ENCODE data around the gene SRRT.
A peak's percentile ranks its signal among the peaks of the same experiment; 100 is the strongest.

Gene SRRT

GRCh38 chr7:100887516-100888290, 12.8 kb downstream of the SRRT start:
- H3K4me3 ChIP-seq (ENCODE audit: control insufficient read depth, low read depth, low read length): no peak overlapping the region
- TF ChIP-seq CTCF (conservative IDR thresholded peaks at IDR 0.05; ENCODE audit: control insufficient read depth, insufficient read depth, low read depth, low read length): no peak
- no peak for DNase-seq (ENCODE audit: low read depth)

- no peak for TF ChIP-seq CTCF (conservative IDR thresholded peaks at IDR 0.05; ENCODE audit: control insufficient read depth, insufficient read depth, low read depth, low read length)
- no peak for DNase-seq (ENCODE audit: low read depth)
- peak overlapping the region; percentile 55 for H3K4me3 ChIP-seq (ENCODE audit: control insufficient read depth, low read depth, low read length)
These were observed 13.5 kb downstream of the SRRT start for GRCh38 chr7:100888291-100888987.

- DNase-seq (ENCODE audit: low read depth): no peak
- TF ChIP-seq CTCF (conservative IDR thresholded peaks at IDR 0.05; ENCODE audit: control insufficient read depth, insufficient read depth, low read depth, low read length): no peak
- peak within 1 kb of the TSS; percentile 55 for H3K4me3 ChIP-seq (ENCODE audit: control insufficient read depth, low read depth, low read length)
These were observed 14.3 kb downstream of the SRRT start, which contains the start of gene UFSP1 for GRCh38 chr7:100888988-100889750. Gene UFSP1 (minus strand): TSS chr7:100889715. CDS start chr7:100889271, 444 bp downstream.

GRCh38 chr7:100890653-100891567, 16.0 kb downstream of the SRRT start:
- no peak for DNase-seq (ENCODE audit: low read depth)
- peak overlapping the region; percentile 49 for H3K4me3 ChIP-seq (ENCODE audit: control insufficient read depth, low read depth, low read length)
- TF ChIP-seq CTCF (conservative IDR thresholded peaks at IDR 0.05; ENCODE audit: control insufficient read depth, insufficient read depth, low read depth, low read length): no peak

- no peak overlapping the region for H3K4me3 ChIP-seq (ENCODE audit: control insufficient read depth, low read depth, low read length)
- DNase-seq (ENCODE audit: low read depth): peak; percentile 44
- no peak for TF ChIP-seq CTCF (conservative IDR thresholded peaks at IDR 0.05; ENCODE audit: control insufficient read depth, insufficient read depth, low read depth, low read length)
These were observed 16.8 kb downstream of the SRRT start for GRCh38 chr7:100891568-100892247.
